Heart left ventricle (tissue), 16 donors: ENCODE results near the gene KPNB1. TPM values are rescaled to one million over a fixed set of nuclear protein-coding genes. Genes with fewer than 3 reads are reported as not detected.

Experiments
- ATAC-seq, 4 donors: fragments of 200-7000 bp; cut with Tn5 transposase; one replicate each; pipeline ENCODE4 v1.9.1; 2020 to 2022; ENCODE audit warnings: moderate library complexity in 4 of 4, mild to moderate bottlenecking in 3 of 4, moderate number of reproducible peaks in 1 of 4
- DNase-seq, 5 donors: peaks; one replicate each; pipeline ENCODE4 v3.0.0-alpha.2; 2020
- H3K27ac ChIP-seq, 12 donors: fragments of 200-600 bp; sonication (generic) in 4 of 12; one replicate each; pipeline versions ENCODE4 v1.5.0 to v1.8.0; 2016 to 2022; ENCODE audit warnings: mild to moderate bottlenecking in 2 of 12
- H3K27me3 ChIP-seq, 9 donors: fragments of 200-600 bp; sonication (generic) in 2 of 9; one replicate each; pipeline versions ENCODE4 v1.5.1 to v1.8.0; 2016 to 2022; ENCODE audit warnings: mild to moderate bottlenecking in 3 of 9
- H3K36me3 ChIP-seq, 9 donors: fragments of 200-600 bp; sonication (generic) in 2 of 9; one replicate each; pipeline versions ENCODE4 v1.5.0 to v1.8.0; 2018 to 2022; ENCODE audit warnings: mild to moderate bottlenecking in 2 of 9
- H3K4me1 ChIP-seq, 12 donors: fragments of 200-600 bp; sonication (generic) in 4 of 12; one replicate each; pipeline versions ENCODE4 v1.5.0 to v1.8.0; 2016 to 2022; ENCODE audit warnings: mild to moderate bottlenecking in 3 of 12
- H3K4me3 ChIP-seq, 12 donors: fragments of 200-600 bp; sonication (generic) in 4 of 12; one replicate each; pipeline versions ENCODE4 v1.5.0 to v1.8.0; 2017 to 2022; ENCODE audit warnings: mild to moderate bottlenecking in 9 of 12, moderate library complexity in 4 of 12
- H3K9me3 ChIP-seq, 12 donors: fragments of 200-600 bp; sonication (generic) in 4 of 12; one replicate each; pipeline versions ENCODE4 v1.5.0 to v1.8.0; 2016 to 2022; ENCODE audit warnings: mild to moderate bottlenecking in 1 of 12
- CTCF ChIP-seq, 12 donors: fragments of 200-600 bp; sonication (generic) in 4 of 12; IDR thresholded peaks; one replicate each; pipeline versions ENCODE4 v1.5.0 to v1.8.0; 2018 to 2022; ENCODE audit warnings: antibody characterized with exemption in 12 of 12, mild to moderate bottlenecking in 5 of 12
- POLR2A ChIP-seq, 2 donors: fragments of 450-650 bp; IDR thresholded peaks; one replicate each; pipeline ENCODE4 v1.6.1; 2017; ENCODE audit warnings: antibody characterized with exemption in 2 of 2, mild to moderate bottlenecking in 2 of 2, moderate library complexity in 2 of 2
- WGBS, 4 donors: extraction: QIAGEN DNeasy Blood & Tissue Kit in 2 of 4; methylation state at CpG; one replicate each; pipeline versions ENCODE4 v1.1.5 to v1.1.7; 2013 to 2018; 5-methylcytosine and 5-hydroxymethylcytosine counted together
- intact Hi-C, 10 donors: fragments of 100-400 bp; cut with DNase I; formaldehyde crosslinking; loops; one replicate each; pipeline versions ENCODE4 v1.11.1 to v1.14.2; 2022
- polyA plus RNA-seq, 2 donors: library from polyadenylated mRNA; stranded (reverse); fragments of 200-250 nt; gene quantifications; one replicate each; pipeline ENCODE4 v1.2.3, GENCODE V29; 2013
- total RNA-seq, 9 donors: library from RNA; depleted of rRNA in 2 of 9; stranded (reverse); fragments of >200 nt in 2 of 9; fragmentation: NEBNext Ultra II Directional in 3 of 9; extraction: Animal tissue kit (Norgen Biotek cat#: 25700) in 3 of 9; gene quantifications; one replicate each; pipeline versions ENCODE4 v1.1.0 to v1.2.4, GENCODE V29; 2016 to 2023
- donor health status: ischemic (EF 13 %, LVEDD 7.1; RV severe dilation, severe dysfunction).
- donor health status: healthy with polysubstance abuse.
- donor health status: DM: no; HTN: yes; CAD: no.
- donor health status: DM: no; HTN: no; CAD: no.
- donor health status: ischemic (EF 25% LVEDD 6.9; RV normal size, moderate dysfunction).
- donor health status: ischemic (EF 25% LVEDD 5.7; RV mildly dilated, moderate dysfunction).
- donor health status: healthy.
- donor health status: DM: yes; HTN: yes; CAD: no.
- donor health status: ischemic (EF 35%, LVEDD 5.7; RV mildly dilated, moderate dysfunction).
- donor health status: nonischemic (EF 11% LVEDD 7.7; RV severe dilation, severe dysfunction).
- donor health status: DM: yes; HTN: yes; CAD: no.
- donor health status: PGD.
- donor health status: ischemic (EF 29% LVEDD 5.4; RV normal size, mild dysfunction).
- donor health status: nonischemic (EF 23%, LVEDD 6.1; RV moderate dilation, normal function).

Gene KPNB1
- total and polyA plus RNA-seq, 11 donors: 30.7 to 236 (median 174) TPM

- no peak for TF ChIP-seq POLR2A (IDR thresholded peaks at IDR 0.05)
- TF ChIP-seq CTCF (IDR thresholded peaks at IDR 0.05): no peak
- ATAC-seq: no peak
- Histone ChIP-seq H3K36me3 (no peaks in the 10 kb centered on the region), H3K9me3 (no peaks in the 10 kb centered on the region), H3K4me3 (no peak overlapping the region), H3K27ac (no peak overlapping the region), H3K27me3 (peaks cover 7 to 52% (median 39%) of the 10 kb centered on the region in 9 donors), H3K4me1 (peaks cover 0 to 39% (median 0%) of the 10 kb centered on the region in 12 donors)
- intact Hi-C loops: loop anchor here in 1 of 10 donors (5.0 kb wide), 1 partner anchor 69 kb away; no protein-coding TSS in a partner anchor
- WGBS, 4 donors: 33 to 46% (median 43%) methylated on average over 9 of the region's 9 CpGs
- no peak for DNase-seq
Measured at GRCh38 chr17:47717979-47718621, 68.4 kb downstream of the KPNB1 start.

GRCh38 chr17:47718634-47719405, 69.1 kb downstream of the KPNB1 start:
- WGBS, 4 donors: 55 to 62% (median 56%) methylated on average over 8 of the region's 8 CpGs
- H3K9me3 ChIP-seq: no peaks in the 10 kb centered on the region
- DNase-seq: no peak
- peaks cover 0 to 39% (median 0%) of the 10 kb centered on the region in 12 donors for H3K4me1 ChIP-seq
- TF ChIP-seq POLR2A (IDR thresholded peaks at IDR 0.05): no peak
- no peak overlapping the region for H3K27ac ChIP-seq
- intact Hi-C loops: loop anchor here in 1 of 10 donors (5.0 kb wide), 1 partner anchor 68 kb away; no protein-coding TSS in a partner anchor
- H3K27me3 ChIP-seq: peaks cover 7 to 59% (median 39%) of the 10 kb centered on the region in 9 donors
- no peaks in the 10 kb centered on the region for H3K36me3 ChIP-seq
- H3K4me3 ChIP-seq: no peak overlapping the region
- ATAC-seq: no peak

- no peak for TF ChIP-seq POLR2A (IDR thresholded peaks at IDR 0.05)
- TF ChIP-seq CTCF (IDR thresholded peaks at IDR 0.05): no peak
- no peaks in the 10 kb centered on the region for H3K36me3 ChIP-seq
- H3K4me3 ChIP-seq: no peak overlapping the region
- peaks cover 7 to 66% (median 39%) of the 10 kb centered on the region in 9 donors for H3K27me3 ChIP-seq
- ATAC-seq (no peak), DNase-seq (no peak)
- H3K9me3 ChIP-seq: no peaks in the 10 kb centered on the region
- peaks cover 0 to 39% (median 0%) of the 10 kb centered on the region in 12 donors for H3K4me1 ChIP-seq
- no peak overlapping the region for H3K27ac ChIP-seq
- 69 to 84% (median 76%) methylated on average over 8 to 9 of the region's 9 CpGs for WGBS, 4 donors
- intact Hi-C loops: loop anchor here in 1 of 10 donors (5.0 kb wide), 1 partner anchor 68 kb away; no protein-coding TSS in a partner anchor
Measured at GRCh38 chr17:47719411-47720152, 69.9 kb downstream of the KPNB1 start.

- H3K27ac ChIP-seq: no peak overlapping the region
- H3K4me1 ChIP-seq: peaks cover 0 to 39% (median 0%) of the 10 kb centered on the region in 12 donors
- H3K36me3 ChIP-seq: no peaks in the 10 kb centered on the region
- DNase-seq (no peak), ATAC-seq (no peak)
- peaks cover 9 to 71% (median 39%) of the 10 kb centered on the region in 9 donors for H3K27me3 ChIP-seq
- H3K4me3 ChIP-seq: no peak overlapping the region
- no peak for TF ChIP-seq POLR2A (IDR thresholded peaks at IDR 0.05)
- TF ChIP-seq CTCF (IDR thresholded peaks at IDR 0.05): no peak
- WGBS, 4 donors: 55 to 68% (median 61%) methylated on average over 11 of the region's 11 CpGs
- intact Hi-C loops: no loop called here
- H3K9me3 ChIP-seq: no peaks in the 10 kb centered on the region
Measured at GRCh38 chr17:47720196-47720595, 70.5 kb downstream of the KPNB1 start.
